Measurements from ENCODE around the gene WDR59.

WDR59 gene

GRCh38 chr16:74903901-74904678 is 80.8 kb downstream of the WDR59 start:
- no peak for DNase-seq (ENCODE audit: low read depth in 2 of 2)

- DNase-seq (ENCODE audit: low read depth in 2 of 2), result no peak
Observed at GRCh38 chr16:74903120-74903519, 81.8 kb downstream of the WDR59 start.

GRCh38 chr16:74902161-74902560 is 82.8 kb downstream of the WDR59 start:
- no peak for DNase-seq (ENCODE audit: low read depth in 2 of 2)

GRCh38 chr16:74901606-74902005 is 83.3 kb downstream of the WDR59 start:
- DNase-seq (ENCODE audit: low read depth in 2 of 2), result no peak

GRCh38 chr16:74899816-74900215 is 85.1 kb downstream of the WDR59 start:
- DNase-seq (ENCODE audit: low read depth in 2 of 2), result no peak

- no peak for DNase-seq (ENCODE audit: low read depth in 2 of 2)
Observed at GRCh38 chr16:74898659-74899058, 86.3 kb downstream of the WDR59 start.

GRCh38 chr16:74896389-74897370 is 88.2 kb downstream of the WDR59 start:
- DNase-seq (ENCODE audit: low read depth in 2 of 2), result no peak

GRCh38 chr16:74893541-74893940 is 91.4 kb downstream of the WDR59 start:
- DNase-seq (ENCODE audit: low read depth in 2 of 2), result no peak

- no peak for DNase-seq (ENCODE audit: low read depth in 2 of 2)
Observed at GRCh38 chr16:74892574-74893461, 92.1 kb downstream of the WDR59 start.

- no peak for DNase-seq (ENCODE audit: low read depth in 2 of 2)
Observed at GRCh38 chr16:74888888-74889287, 96.0 kb downstream of the WDR59 start.

- no peak for DNase-seq (ENCODE audit: low read depth in 2 of 2)
Observed at GRCh38 chr16:74888232-74888862, 96.6 kb downstream of the WDR59 start.

GRCh38 chr16:74887084-74887483 is 97.8 kb downstream of the WDR59 start:
- no peak for DNase-seq (ENCODE audit: low read depth in 2 of 2)

GRCh38 chr16:74877706-74878105 is 107.2 kb downstream of the WDR59 start:
- DNase-seq (ENCODE audit: low read depth in 2 of 2), result no peak

GRCh38 chr16:74874912-74875546 is 109.9 kb downstream of the WDR59 start:
- no peak for DNase-seq (ENCODE audit: low read depth in 2 of 2)

- no peak for DNase-seq (ENCODE audit: low read depth in 2 of 2)
Observed at GRCh38 chr16:74874123-74874522, 110.8 kb downstream of the WDR59 start.

- DNase-seq (ENCODE audit: low read depth in 2 of 2), result no peak
Observed at GRCh38 chr16:74872302-74872701, 112.6 kb downstream of the WDR59 start.

- DNase-seq (ENCODE audit: low read depth in 2 of 2), result no peak
Observed at GRCh38 chr16:74871608-74872007, 113.3 kb downstream of the WDR59 start.

GRCh38 chr16:74868501-74868900 is 116.4 kb downstream of the WDR59 start:
- DNase-seq (ENCODE audit: low read depth in 2 of 2), result no peak

- no peak for DNase-seq (ENCODE audit: low read depth in 2 of 2)
Observed at GRCh38 chr16:74868035-74868434, 116.9 kb downstream of the WDR59 start.

GRCh38 chr16:74867281-74867849 is 117.6 kb downstream of the WDR59 start:
- no peak for DNase-seq (ENCODE audit: low read depth in 2 of 2)
